Measurements from ENCODE around the gene CDCA3.

GRCh38 chr12:6821591-6822425 is 29.3 kb downstream of the CDCA3 start, which contains the start of gene GPR162:
- TF ChIP-seq CTCF (IDR thresholded peaks at IDR 0.05) (no peak), POLR2A (IDR thresholded peaks at IDR 0.05) (no peak)

Measured in thyroid gland (tissue), 4 donors.